GM12878 (cell line): ENCODE results near the gene VASP. TPM values are rescaled to one million over a fixed set of nuclear protein-coding genes. Genes with fewer than 3 reads are reported as not detected.

Experiments used
- ATAC-seq: fragments of 200-7000 bp; cut with Tn5 transposase; 3 replicates; pipeline ENCODE4 v1.9.1; 2020; ENCODE audit warnings: mild to moderate bottlenecking, moderate library complexity
- BruUV-seq: library from RNA; stranded (reverse); fragments of 400-500 nt; replicated peaks from 2 replicates; lab custom pipeline; 2021; lab: Mats Ljungman, UMichigan
- CTCF ChIA-PET: fragments of 300-600 bp; sonication (Branson Sonifier 250); formaldehyde crosslinking; extraction: SDS; loops from one replicate; lab custom pipeline; 2021; ENCODE audit warnings: inconsistent platforms; lab: Yijun Ruan, JAX
- POLR2A ChIA-PET: fragments of 350-600 bp; formaldehyde crosslinking; extraction: SDS; loops from one replicate; lab custom pipeline; 2021; ENCODE audit warnings: inconsistent platforms; lab: Charles Lee
- RAD21 ChIA-PET: fragments of 300-600 bp; sonication (Branson Sonifier 250); formaldehyde crosslinking; loops from one replicate; lab custom pipeline; 2023; ENCODE audit warnings: antibody characterized with exemption; ENCODE audit not compliant: unreplicated experiment; lab: Charles Lee
- SMC1A ChIA-PET: fragments of 300-600 bp; sonication (Branson Sonifier 250); formaldehyde crosslinking; loops from one replicate; lab custom pipeline; 2023; ENCODE audit not compliant: unreplicated experiment, uncharacterized antibody; lab: Charles Lee
- DNase-seq: peaks from one replicate; pipeline ENCODE4 v3.0.0-alpha.2; 2011; ENCODE audit warnings: low read depth, low spot score
- FAIRE-seq: peaks from 3 replicates; lab custom pipeline; 2011; peaks lifted over from hg19 to GRCh38; lab: Jason Lieb, UNC
- H2AFZ ChIP-seq: 2 replicates; pipeline ENCODE4 v1.6.0; 2011; ENCODE audit warnings: low read depth, low read length, control low read depth; ENCODE audit not compliant: control insufficient read depth
- H3K27ac ChIP-seq: 2 replicates; pipeline ENCODE4 v1.5.1; 2011; ENCODE audit warnings: control low read depth; ENCODE audit not compliant: control insufficient read depth, insufficient read depth
- H3K27me3 ChIP-seq, 2 experiments: replicated peaks in 1 of 2; 2 replicates each; pipeline versions ENCODE4 v1.6.0 to v1.6.1; 2011; ENCODE audit warnings: low read length in 1 of 2; ENCODE audit not compliant: control insufficient read depth in 2 of 2, insufficient read depth in 2 of 2
- H3K36me3 ChIP-seq, 2 experiments: 2 replicates each; pipeline ENCODE4 v1.5.1; 2011; ENCODE audit warnings: low read length in 1 of 2; ENCODE audit not compliant: control insufficient read depth in 2 of 2, insufficient read depth in 2 of 2
- H3K4me1 ChIP-seq: 2 replicates; pipeline ENCODE4 v1.6.1; 2011; ENCODE audit warnings: mild to moderate bottlenecking, low read length, moderate library complexity, mixed read lengths; ENCODE audit not compliant: control insufficient read depth, insufficient read depth
- H3K4me2 ChIP-seq: 2 replicates; pipeline ENCODE4 v1.6.0; 2011; ENCODE audit warnings: control low read depth; ENCODE audit not compliant: control insufficient read depth, insufficient read depth
- H3K4me3 ChIP-seq: fragments of 200-600 bp; sonication (generic); 2 replicates; pipeline ENCODE4 v1.5.1; 2016
- H3K79me2 ChIP-seq: 2 replicates; pipeline ENCODE4 v1.6.0; 2011; ENCODE audit warnings: low read length; ENCODE audit not compliant: control insufficient read depth, insufficient read depth
- H3K9ac ChIP-seq: 2 replicates; pipeline ENCODE4 v1.8.0; 2011; ENCODE audit warnings: low read length, control low read depth, mixed read lengths; ENCODE audit not compliant: control insufficient read depth, insufficient read depth
- H3K9me3 ChIP-seq: replicated peaks from 3 replicates; pipeline ENCODE4 v1.5.1; 2011; ENCODE audit warnings: mild to moderate bottlenecking, low read length; ENCODE audit not compliant: control insufficient read depth, insufficient read depth
- H4K20me1 ChIP-seq: 2 replicates; pipeline ENCODE4 v1.6.0; 2011; ENCODE audit not compliant: control insufficient read depth, insufficient read depth
- CREM ChIP-seq: IDR thresholded peaks from 2 replicates; pipeline ENCODE4 v1.6.1; 2014; ENCODE audit warnings: antibody characterized with exemption, low read depth
- FOS ChIP-seq: IDR thresholded peaks from 3 replicates; pipeline ENCODE4 v1.6.1; 2011; ENCODE audit warnings: borderline replicate concordance; ENCODE audit not compliant: insufficient read length; ENCODE audit errors: extremely low read depth
- GATAD2B ChIP-seq: fragments of 450-650 bp; conservative IDR thresholded peaks from 2 replicates; pipeline ENCODE4 v1.6.1; 2017; ENCODE audit warnings: low read depth, mild to moderate bottlenecking, moderate library complexity
- HDAC6 ChIP-seq: fragments of 200-600 bp; sonication (generic); IDR thresholded peaks from one replicate; pipeline ENCODE4 v1.8.0; 2017; ENCODE audit warnings: antibody characterized with exemption; ENCODE audit not compliant: unreplicated experiment
- IKZF1 ChIP-seq: fragments of 450-650 bp; conservative IDR thresholded peaks from 2 replicates; pipeline ENCODE4 v1.6.1; 2017; ENCODE audit warnings: antibody characterized with exemption, mild to moderate bottlenecking
- JUNB ChIP-seq: IDR thresholded peaks from 2 replicates; pipeline ENCODE4 v1.6.1; 2016; ENCODE audit warnings: antibody characterized with exemption, mild to moderate bottlenecking
- KDM1A ChIP-seq: fragments of 200-600 bp; sonication (generic); IDR thresholded peaks from 2 replicates; pipeline ENCODE4 v1.6.1; 2016; ENCODE audit warnings: borderline replicate concordance
- RAD21 ChIP-seq: IDR thresholded peaks from 2 replicates; pipeline ENCODE4 v1.6.1; 2011; ENCODE audit warnings: mild to moderate bottlenecking, low read depth, low read length, moderate library complexity; ENCODE audit not compliant: insufficient read depth
- RUNX3 ChIP-seq: IDR thresholded peaks from 2 replicates; pipeline ENCODE4 v1.6.1; 2012; ENCODE audit warnings: low read length, inconsistent platforms
- STAT3 ChIP-seq: IDR thresholded peaks from 2 replicates; pipeline ENCODE4 v1.6.1; 2011; ENCODE audit warnings: low read depth, low read length, improper control_type of control experiment
- TARDBP ChIP-seq: IDR thresholded peaks from 2 replicates; pipeline ENCODE4 v1.6.1; 2016; ENCODE audit warnings: borderline replicate concordance
- WGBS: methylation state at CpG from one replicate; pipeline ENCODE4 v1.1.6; 2016; ENCODE audit warnings: low lambda C conversion rate; ENCODE audit not compliant: insufficient replicate concordance, insufficient coverage; ENCODE audit errors: missing lambda C conversion rate; 5-methylcytosine and 5-hydroxymethylcytosine counted together
- in situ Hi-C: fragments of 300-500 bp; cut with MboI; formaldehyde crosslinking; loops from 9 replicates; pipeline ENCODE4 v1.14.3; 2018; ENCODE audit warnings: mixed read lengths
- intact Hi-C: fragments of 100-400 bp; cut with micrococcal nuclease; formaldehyde crosslinking; loops from one replicate; pipeline ENCODE4 v1.14.2; 2022; ENCODE audit not compliant: unreplicated experiment
- polyA plus RNA-seq, 11 experiments: library from polyadenylated mRNA; depleted of rRNA in 4 of 11; unstranded in 6 of 11; stranded (reverse) in 5 of 11; fragments of >200 nt; fragmentation: Nextera tagmentation in 4 of 11; fragmentation: Illumina TruSeq in 1 of 11; extraction: Ambion mirVana in 4 of 11; extraction: Trizol in 1 of 11; gene quantifications; 1 replicate in 1 of 11; 2 replicates in 10 of 11; pipeline versions ENCODE4 v1.2.1 to v1.2.3, GENCODE V29; 2011 to 2016; ENCODE audit warnings: inconsistent platforms in 2 of 11, missing spikeins in 2 of 11, low read depth in 1 of 11
- total RNA-seq, 4 experiments: library from RNA; depleted of rRNA in 3 of 4; stranded (reverse); fragments of >200 nt in 3 of 4; fragmentation: Illumina TruSeq in 1 of 4; extraction: Trizol in 1 of 4; gene quantifications; 2 replicates each; pipeline versions ENCODE4 v1.2.1 to v1.2.3, GENCODE V29; 2013 to 2021
- TF ChIP-seq, protein P1 (sequence below), 3 experiments: IDR thresholded peaks in 2 of 3; conservative IDR thresholded peaks in 1 of 3; 2 replicates each; pipeline ENCODE4 v1.5.1; 2011; ENCODE audit warnings: low read depth in 3 of 3, low read length in 3 of 3, mild to moderate bottlenecking in 3 of 3, control low read depth in 2 of 3, moderate library complexity in 2 of 3, inconsistent platforms in 1 of 3, mixed read lengths in 1 of 3; ENCODE audit not compliant: control insufficient read depth in 2 of 3, insufficient read depth in 1 of 3; ENCODE audit errors: extremely low read depth in 1 of 3
- TF ChIP-seq, protein P2 (sequence below): fragments of 450-650 bp; formaldehyde crosslinking; IDR thresholded peaks from 2 replicates; pipeline ENCODE4 v1.4.0; 2022; ENCODE audit warnings: mild to moderate bottlenecking, moderate library complexity
- TF ChIP-seq, protein P3 (sequence below): fragments of 450-650 bp; IDR thresholded peaks from 2 replicates; pipeline ENCODE4 v1.6.1; 2017; ENCODE audit warnings: antibody characterized with exemption, mild to moderate bottlenecking, moderate library complexity

Gene VASP
- total and polyA plus RNA-seq, 10 of the 15 experiments (the other 5 are each of a cell fraction or from before 2014, with no cell fraction given) = 19.5 to 298 (median 84.8) TPM

- H3K9me3 ChIP-seq = no peaks in the 10 kb centered on the region; the same call in 2 of the 3 replicates
- RAD21 ChIA-PET = no interaction called here
- in situ Hi-C loops = no loop called here
- H3K4me2 ChIP-seq = peak within 1 kb of the TSS; percentile 84
- no peak for DNase-seq
- 21% methylated on average over 67 of the region's 89 CpGs for WGBS
- H3K4me1 ChIP-seq = peaks cover 30% of the 10 kb centered on the region
- H3K9ac ChIP-seq = peak within 1 kb of the TSS; percentile 18; the same call in 1 of the 2 replicates
- no peaks in the 10 kb centered on the region for H3K36me3 ChIP-seq
- POLR2A ChIA-PET = interaction anchor here (1.0 to 2.5 kb wide), 4 partner anchors 12 to 45 kb away, joined by 3 to 8 read pairs (median 4); no protein-coding TSS in a partner anchor
- H3K4me3 ChIP-seq = peak within 1 kb of the TSS; percentile 48
- intact Hi-C loops = loop anchor here (5.0 kb wide), 1 partner anchor 74 kb away; no protein-coding TSS in a partner anchor
- peaks cover 6% of the 10 kb centered on the region; the same call in 1 of the 2 replicates for H4K20me1 ChIP-seq
- no peak within 1 kb of the TSS for H3K27ac ChIP-seq
- no peak for FAIRE-seq
- no TSS peak for BruUV-seq
- no peaks in the 10 kb centered on the region for H3K79me2 ChIP-seq
- H2AFZ ChIP-seq = peak within 1 kb of the TSS; percentile 55
- SMC1A ChIA-PET = interaction anchor here (0.6 to 1.2 kb wide), 2 partner anchors 17 to 74 kb away, joined by 3 read pairs; no protein-coding TSS in a partner anchor
- ATAC-seq = peak; percentile 65
- peaks cover 0 to 9% of the 10 kb centered on the region in 2 experiments; a peak in 3 of 4 replicates for H3K27me3 ChIP-seq
- CTCF ChIA-PET = interaction anchor here (0.6 to 6.6 kb wide), 3 partner anchors 10 to 60 kb away, joined by 3 to 65 read pairs (median 4); no protein-coding TSS in a partner anchor
- TF ChIP-seq HDAC6 (peak; percentile 93), CREM (no peak), RUNX3 (0 out of 2 replicates have a peak, but pooled peaks have one; percentile 7), STAT3 (no peak), FOS (no peak), TARDBP (no peak), RAD21 (peak; percentile 20; the same call in 1 of the 2 replicates), GATAD2B (peak; percentile 43; the same call in 1 of the 2 replicates), IKZF1 (peak; percentile 60), JUNB (no peak), KDM1A (no peak)
- TF ChIP-seq, protein P1, sequence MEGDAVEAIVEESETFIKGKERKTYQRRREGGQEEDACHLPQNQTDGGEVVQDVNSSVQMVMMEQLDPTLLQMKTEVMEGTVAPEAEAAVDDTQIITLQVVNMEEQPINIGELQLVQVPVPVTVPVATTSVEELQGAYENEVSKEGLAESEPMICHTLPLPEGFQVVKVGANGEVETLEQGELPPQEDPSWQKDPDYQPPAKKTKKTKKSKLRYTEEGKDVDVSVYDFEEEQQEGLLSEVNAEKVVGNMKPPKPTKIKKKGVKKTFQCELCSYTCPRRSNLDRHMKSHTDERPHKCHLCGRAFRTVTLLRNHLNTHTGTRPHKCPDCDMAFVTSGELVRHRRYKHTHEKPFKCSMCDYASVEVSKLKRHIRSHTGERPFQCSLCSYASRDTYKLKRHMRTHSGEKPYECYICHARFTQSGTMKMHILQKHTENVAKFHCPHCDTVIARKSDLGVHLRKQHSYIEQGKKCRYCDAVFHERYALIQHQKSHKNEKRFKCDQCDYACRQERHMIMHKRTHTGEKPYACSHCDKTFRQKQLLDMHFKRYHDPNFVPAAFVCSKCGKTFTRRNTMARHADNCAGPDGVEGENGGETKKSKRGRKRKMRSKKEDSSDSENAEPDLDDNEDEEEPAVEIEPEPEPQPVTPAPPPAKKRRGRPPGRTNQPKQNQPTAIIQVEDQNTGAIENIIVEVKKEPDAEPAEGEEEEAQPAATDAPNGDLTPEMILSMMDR (IDR thresholded peaks at IDR 0.05 in 2 of 3, conservative IDR thresholded peaks at IDR 0.05 in 1 of 3; ENCODE audit: control insufficient read depth in 2 of 3, extremely low read depth in 1 of 3, insufficient read depth in 1 of 3, low read depth in 3 of 3, low read length in 3 of 3) = peak; percentile 13 to 37 (median 28); a peak in 3 of 6 replicates
- TF ChIP-seq, protein P2, sequence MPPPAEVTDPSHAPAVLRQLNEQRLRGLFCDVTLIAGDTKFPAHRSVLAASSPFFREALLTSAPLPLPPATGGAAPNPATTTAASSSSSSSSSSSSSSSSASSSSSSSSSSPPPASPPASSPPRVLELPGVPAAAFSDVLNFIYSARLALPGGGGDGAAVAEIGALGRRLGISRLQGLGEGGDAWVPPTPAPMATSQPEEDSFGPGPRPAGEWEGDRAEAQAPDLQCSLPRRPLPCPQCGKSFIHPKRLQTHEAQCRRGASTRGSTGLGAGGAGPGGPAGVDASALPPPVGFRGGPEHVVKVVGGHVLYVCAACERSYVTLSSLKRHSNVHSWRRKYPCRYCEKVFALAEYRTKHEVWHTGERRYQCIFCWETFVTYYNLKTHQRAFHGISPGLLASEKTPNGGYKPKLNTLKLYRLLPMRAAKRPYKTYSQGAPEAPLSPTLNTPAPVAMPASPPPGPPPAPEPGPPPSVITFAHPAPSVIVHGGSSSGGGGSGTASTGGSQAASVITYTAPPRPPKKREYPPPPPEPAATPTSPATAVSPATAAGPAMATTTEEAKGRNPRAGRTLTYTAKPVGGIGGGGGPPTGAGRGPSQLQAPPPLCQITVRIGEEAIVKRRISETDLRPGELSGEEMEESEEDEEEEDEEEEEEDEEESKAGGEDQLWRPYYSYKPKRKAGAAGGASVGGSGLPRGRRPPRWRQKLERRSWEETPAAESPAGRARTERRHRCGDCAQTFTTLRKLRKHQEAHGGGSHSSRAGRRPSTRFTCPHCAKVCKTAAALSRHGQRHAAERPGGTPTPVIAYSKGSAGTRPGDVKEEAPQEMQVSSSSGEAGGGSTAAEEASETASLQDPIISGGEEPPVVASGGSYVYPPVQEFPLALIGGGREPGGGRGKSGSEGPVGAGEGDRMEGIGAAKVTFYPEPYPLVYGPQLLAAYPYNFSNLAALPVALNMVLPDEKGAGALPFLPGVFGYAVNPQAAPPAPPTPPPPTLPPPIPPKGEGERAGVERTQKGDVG (CRISPR knock-in tag) = no peak
- TF ChIP-seq, protein P3, sequence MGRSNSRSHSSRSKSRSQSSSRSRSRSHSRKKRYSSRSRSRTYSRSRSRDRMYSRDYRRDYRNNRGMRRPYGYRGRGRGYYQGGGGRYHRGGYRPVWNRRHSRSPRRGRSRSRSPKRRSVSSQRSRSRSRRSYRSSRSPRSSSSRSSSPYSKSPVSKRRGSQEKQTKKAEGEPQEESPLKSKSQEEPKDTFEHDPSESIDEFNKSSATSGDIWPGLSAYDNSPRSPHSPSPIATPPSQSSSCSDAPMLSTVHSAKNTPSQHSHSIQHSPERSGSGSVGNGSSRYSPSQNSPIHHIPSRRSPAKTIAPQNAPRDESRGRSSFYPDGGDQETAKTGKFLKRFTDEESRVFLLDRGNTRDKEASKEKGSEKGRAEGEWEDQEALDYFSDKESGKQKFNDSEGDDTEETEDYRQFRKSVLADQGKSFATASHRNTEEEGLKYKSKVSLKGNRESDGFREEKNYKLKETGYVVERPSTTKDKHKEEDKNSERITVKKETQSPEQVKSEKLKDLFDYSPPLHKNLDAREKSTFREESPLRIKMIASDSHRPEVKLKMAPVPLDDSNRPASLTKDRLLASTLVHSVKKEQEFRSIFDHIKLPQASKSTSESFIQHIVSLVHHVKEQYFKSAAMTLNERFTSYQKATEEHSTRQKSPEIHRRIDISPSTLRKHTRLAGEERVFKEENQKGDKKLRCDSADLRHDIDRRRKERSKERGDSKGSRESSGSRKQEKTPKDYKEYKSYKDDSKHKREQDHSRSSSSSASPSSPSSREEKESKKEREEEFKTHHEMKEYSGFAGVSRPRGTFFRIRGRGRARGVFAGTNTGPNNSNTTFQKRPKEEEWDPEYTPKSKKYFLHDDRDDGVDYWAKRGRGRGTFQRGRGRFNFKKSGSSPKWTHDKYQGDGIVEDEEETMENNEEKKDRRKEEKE = no peak
These were observed 8.7 kb upstream of the VASP start, which contains the start of gene PPM1N for GRCh38 chr19:45498411-45499195. Gene PPM1N, plus strand, starts transcription at chr19:45498443. Its CDS starts 30 bp downstream, at chr19:45498473.
